Esophagus (tissue), 2 donors: ENCODE data around the gene EXOSC5. TPM values are rescaled to one million over a fixed set of nuclear protein-coding genes. Genes with fewer than 3 reads are reported as not detected.
A peak's percentile ranks its signal among the peaks of the same experiment; 100 is the strongest.

ENCODE experiments used
- H3K27ac ChIP-seq, 2 donors: one replicate each; pipeline ENCODE4 v1.5.1; 2013; ENCODE audit warnings: low read depth in 2 of 2, mild to moderate bottlenecking in 2 of 2, inconsistent platforms in 1 of 2, low read length in 1 of 2, moderate library complexity in 1 of 2
- H3K27me3 ChIP-seq, 2 donors: one replicate each; pipeline ENCODE4 v1.6.1; 2013; ENCODE audit warnings: low read length in 2 of 2, control low read depth in 1 of 2, mild to moderate bottlenecking in 1 of 2; ENCODE audit not compliant: insufficient read depth in 2 of 2, control insufficient read depth in 1 of 2
- H3K36me3 ChIP-seq, 2 donors: one replicate each; pipeline ENCODE4 v1.6.1; 2013; ENCODE audit warnings: low read length in 1 of 2; ENCODE audit not compliant: control insufficient read depth in 2 of 2, insufficient read depth in 2 of 2
- H3K4me1 ChIP-seq, 2 donors: one replicate each; pipeline ENCODE4 v1.6.1; 2013; ENCODE audit warnings: low read length in 1 of 2; ENCODE audit not compliant: control insufficient read depth in 2 of 2, insufficient read depth in 2 of 2
- H3K4me3 ChIP-seq, 2 donors: one replicate each; pipeline ENCODE4 v1.5.1; 2013; ENCODE audit warnings: low read length in 2 of 2, mild to moderate bottlenecking in 2 of 2, low read depth in 1 of 2, moderate library complexity in 1 of 2
- H3K9me3 ChIP-seq, 2 donors: one replicate each; pipeline ENCODE4 v1.6.1; 2013; ENCODE audit warnings: mild to moderate bottlenecking in 2 of 2, low read depth in 1 of 2, low read length in 1 of 2, moderate library complexity in 1 of 2; ENCODE audit not compliant: control insufficient read depth in 2 of 2, insufficient read depth in 1 of 2
- WGBS, 2 donors: extraction: QIAGEN DNeasy Blood & Tissue Kit; methylation state at CpG; one replicate each; pipeline ENCODE4 v1.1.7; 2013; 5-methylcytosine and 5-hydroxymethylcytosine counted together
- polyA plus RNA-seq, 2 donors: library from polyadenylated mRNA; stranded (reverse); fragments of 200-250 nt; gene quantifications; one replicate each; pipeline ENCODE4 v1.2.3, GENCODE V29; 2013
- donor health status: healthy with polysubstance abuse.
- donor health status: Bipolar disorder and iron deficiency.

EXOSC5 gene
- polyA plus RNA-seq, 2 donors: 26.3 to 31.9 TPM

DNA sequence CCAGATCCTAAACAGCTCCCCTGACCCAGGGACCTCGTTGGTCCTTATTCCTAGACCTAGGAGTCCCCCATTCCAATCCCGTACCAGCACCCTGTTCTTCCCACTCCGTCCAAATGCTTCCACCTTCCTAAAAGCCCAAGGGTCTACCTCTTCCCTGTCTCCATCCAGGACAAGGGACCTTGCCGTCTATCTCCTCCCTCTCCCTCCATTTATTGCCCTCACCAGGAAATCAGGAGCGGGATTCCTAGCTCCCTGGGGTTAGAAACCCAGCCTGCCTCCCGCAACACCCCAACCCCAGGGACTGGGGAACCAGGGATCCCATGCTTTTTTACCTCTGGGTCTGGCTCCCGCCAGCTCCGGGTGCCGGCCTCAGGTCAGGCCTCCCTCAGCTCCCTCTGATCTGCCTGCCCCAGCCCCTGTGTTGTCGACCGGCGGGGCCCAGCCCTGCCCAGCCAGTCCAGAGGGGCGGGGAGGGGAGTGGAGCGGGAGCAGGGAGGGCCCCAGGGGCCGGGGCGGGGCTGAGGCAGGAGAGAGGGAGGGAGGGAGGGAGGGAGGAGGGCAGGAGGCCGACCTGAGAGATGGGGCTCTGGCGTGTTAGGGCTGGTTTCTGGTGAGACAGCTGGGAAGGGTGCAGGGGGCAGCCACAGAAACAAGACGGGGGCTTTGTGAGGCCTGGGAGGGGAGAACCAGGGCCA lies 29.9 kb upstream of the EXOSC5 start, which contains the start of gene B3GNT8:
B3GNT8 (minus strand) TSS at position 423 of the 695 bp plus-strand sequence. CDS start 596 bp downstream, outside the sequence.
- Histone ChIP-seq H3K27me3 (no peaks in the 10 kb centered on the region), H3K9me3 (no peaks in the 10 kb centered on the region), H3K27ac (peak within 1 kb of the TSS; percentile 86 to 97), H3K4me3 (peak within 1 kb of the TSS; percentile 65 to 76), H3K4me1 (peaks cover 2 to 24% of the 10 kb centered on the region in 2 donors), H3K36me3 (peaks cover 18 to 50% of the 10 kb centered on the region in 2 donors)
- 10 to 14% methylated on average over 19 of the region's 19 CpGs for WGBS, 2 donors

DNA sequence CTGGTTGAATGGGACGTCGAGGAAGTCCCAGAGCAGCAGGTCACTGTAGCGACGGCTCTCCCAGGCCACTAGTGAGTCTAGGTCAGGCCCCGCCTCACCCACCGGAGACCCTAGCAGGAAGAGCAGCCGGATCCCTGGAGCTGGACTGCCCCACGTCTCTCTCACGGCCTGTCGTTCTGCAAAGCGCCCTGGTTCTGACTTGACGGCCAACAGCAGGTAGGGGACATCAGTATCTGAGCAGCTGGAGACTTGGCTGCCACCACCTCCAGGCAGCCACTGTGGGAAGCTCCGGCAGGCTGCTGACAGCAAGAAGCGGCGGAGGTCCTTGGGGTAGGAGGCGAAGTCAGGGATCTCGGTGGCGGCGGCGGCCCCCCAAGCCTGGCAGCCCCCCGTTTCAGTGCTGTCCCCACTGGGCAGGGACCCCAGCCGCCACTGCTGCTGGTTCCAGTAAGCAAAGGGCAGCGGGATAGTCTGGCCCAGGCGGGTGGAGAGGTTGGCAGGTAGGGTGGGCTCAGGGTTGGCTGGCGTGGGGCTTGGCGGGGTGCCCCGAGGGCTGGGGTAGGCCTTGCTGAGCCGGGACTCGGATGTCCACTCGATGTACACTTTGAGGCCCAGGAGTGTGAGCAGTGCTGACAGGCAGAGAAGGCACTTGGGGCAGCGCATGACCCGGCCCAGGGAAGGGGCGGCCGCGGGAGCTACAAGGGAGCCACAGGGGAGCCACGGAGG lies 29.1 kb upstream of the EXOSC5 start:
- H3K4me3 ChIP-seq: peak overlapping the region; percentile 65 to 76
- H3K9me3 ChIP-seq: peaks cover 0 to 2% of the 10 kb centered on the region in 2 donors
- H3K27me3 ChIP-seq: no peaks in the 10 kb centered on the region
- WGBS, 2 donors: 59 to 69% methylated on average over 36 of the region's 36 CpGs
- H3K27ac ChIP-seq: peak overlapping the region; percentile 86 to 92
- peaks cover 2 to 29% of the 10 kb centered on the region in 2 donors for H3K4me1 ChIP-seq
- peaks cover 11 to 49% of the 10 kb centered on the region in 2 donors for H3K36me3 ChIP-seq

DNA sequence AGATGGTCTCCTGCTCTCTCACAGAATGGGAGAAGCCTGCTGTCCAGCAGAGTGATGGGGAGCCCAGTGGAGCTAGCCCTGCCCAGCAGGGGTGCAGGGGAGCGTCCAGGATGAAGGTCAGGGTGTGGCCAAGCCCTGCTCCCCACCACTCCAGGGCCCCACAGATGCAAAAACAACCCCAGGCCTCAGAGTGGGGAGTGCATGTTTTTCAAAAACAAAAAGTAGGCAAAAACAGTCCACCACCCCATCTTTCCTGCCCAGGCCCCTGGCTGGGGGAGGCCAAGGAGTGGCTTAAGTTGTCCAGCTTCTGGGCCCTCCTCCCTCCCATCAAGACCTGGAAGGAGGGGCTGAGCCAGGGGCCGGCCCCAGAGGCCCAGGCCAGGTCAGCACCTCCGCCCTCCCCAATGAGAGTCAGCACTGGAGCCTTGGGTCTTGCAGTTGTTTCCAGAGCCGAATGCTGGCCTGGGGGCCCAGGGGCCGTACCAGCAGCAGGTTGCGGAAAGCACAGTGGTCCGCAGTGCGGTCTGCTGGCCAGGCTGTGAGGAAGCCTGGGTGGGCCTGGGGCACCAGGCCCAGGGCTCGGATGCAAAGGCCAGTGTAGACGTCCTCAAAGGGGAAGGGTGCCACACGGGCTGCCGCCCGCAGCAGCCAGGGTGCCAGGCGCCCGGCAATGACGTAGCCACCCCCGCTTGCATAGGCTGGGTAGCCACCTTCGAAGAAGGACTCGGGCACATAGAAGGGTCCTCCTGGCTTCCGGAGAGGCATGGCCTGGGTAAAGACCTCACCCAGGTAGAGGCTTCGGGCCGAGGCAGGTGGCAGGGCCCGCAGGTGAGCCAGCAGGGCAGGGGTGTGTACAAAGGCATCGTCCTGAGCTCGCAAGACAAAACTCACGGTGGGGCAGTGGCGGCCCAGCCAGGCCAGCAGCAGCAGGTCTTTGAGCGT lies 28.3 kb upstream of the EXOSC5 start:
- H3K27ac ChIP-seq: peak overlapping the region in 1 of 2 donors; percentile 92
- peaks cover 0 to 2% of the 10 kb centered on the region in 2 donors for H3K9me3 ChIP-seq
- peaks cover 2 to 31% of the 10 kb centered on the region in 2 donors for H3K4me1 ChIP-seq
- H3K4me3 ChIP-seq: peak overlapping the region; percentile 65 to 76
- H3K36me3 ChIP-seq: peaks cover 11 to 51% of the 10 kb centered on the region in 2 donors
- no peaks in the 10 kb centered on the region for H3K27me3 ChIP-seq
- 78 to 89% methylated on average over 28 of the region's 28 CpGs for WGBS, 2 donors

DNA sequence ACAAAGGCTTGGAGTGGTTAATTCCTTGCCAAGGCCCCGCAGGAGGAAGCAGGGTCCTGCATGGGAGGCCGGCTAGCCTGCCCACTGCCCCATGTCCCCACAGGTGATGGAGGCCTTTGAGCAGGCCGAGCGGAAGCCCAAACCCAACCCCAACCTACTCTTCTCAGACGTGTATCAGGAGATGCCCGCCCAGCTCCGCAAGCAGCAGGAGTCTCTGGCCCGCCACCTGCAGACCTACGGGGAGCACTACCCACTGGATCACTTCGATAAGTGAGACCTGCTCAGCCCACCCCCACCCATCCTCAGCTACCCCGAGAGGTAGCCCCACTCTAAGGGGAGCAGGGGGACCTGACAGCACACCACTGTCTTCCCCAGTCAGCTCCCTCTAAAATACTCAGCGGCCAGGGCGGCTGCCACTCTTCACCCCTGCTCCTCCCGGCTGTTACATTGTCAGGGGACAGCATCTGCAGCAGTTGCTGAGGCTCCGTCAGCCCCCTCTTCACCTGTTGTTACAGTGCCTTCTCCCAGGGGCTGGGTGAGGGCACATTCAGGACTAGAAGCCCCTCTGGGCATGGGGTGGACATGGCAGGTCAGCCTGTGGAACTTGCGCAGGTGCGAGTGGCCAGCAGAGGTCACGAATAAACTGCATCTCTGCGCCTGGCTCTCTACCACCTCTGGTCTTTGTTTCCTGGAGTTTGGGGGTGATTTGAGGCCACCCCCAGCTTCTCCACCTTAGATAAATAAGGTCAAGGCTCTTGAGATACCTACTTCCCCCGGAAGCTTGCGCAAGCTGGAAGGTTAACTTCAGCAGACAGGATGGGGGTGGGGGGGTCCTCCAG lies 27.4 kb upstream of the EXOSC5 start:
- Histone ChIP-seq H3K27me3 (no peaks in the 10 kb centered on the region), H3K27ac (no peak overlapping the region), H3K4me1 (peaks cover 2 to 31% of the 10 kb centered on the region in 2 donors), H3K9me3 (peaks cover 0 to 2% of the 10 kb centered on the region in 2 donors), H3K36me3 (peaks cover 16 to 55% of the 10 kb centered on the region in 2 donors), H3K4me3 (peak overlapping the region; percentile 65 to 76)
- WGBS, 2 donors: 79 to 84% methylated on average over 21 of the region's 21 CpGs

DNA sequence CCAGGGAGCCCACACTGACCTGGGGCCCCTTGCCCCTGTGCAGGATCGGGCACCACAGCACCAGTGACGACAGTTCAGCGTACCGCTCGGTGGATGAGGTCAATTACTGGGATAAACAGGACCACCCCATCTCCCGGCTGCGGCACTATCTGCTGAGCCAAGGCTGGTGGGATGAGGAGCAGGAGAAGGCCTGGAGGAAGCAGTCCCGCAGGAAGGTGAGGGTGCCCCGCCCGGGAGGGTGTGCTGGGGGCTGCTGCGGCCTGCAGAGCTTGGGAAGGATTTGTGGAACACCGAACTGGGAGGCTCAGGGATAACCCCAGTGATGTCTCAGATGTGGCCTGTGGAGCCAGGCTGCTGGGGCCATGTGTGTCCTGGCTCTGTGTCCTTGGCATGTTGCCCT lies 25.8 kb upstream of the EXOSC5 start:
- WGBS, 2 donors: 93% methylated on average over 12 of the region's 12 CpGs
- peaks cover 24 to 60% of the 10 kb centered on the region in 2 donors for H3K36me3 ChIP-seq
- H3K27me3 ChIP-seq: no peaks in the 10 kb centered on the region
- H3K27ac ChIP-seq: no peak overlapping the region
- peaks cover 0 to 27% of the 10 kb centered on the region in 2 donors for H3K4me1 ChIP-seq
- peaks cover 0 to 3% of the 10 kb centered on the region in 2 donors for H3K9me3 ChIP-seq
- no peak overlapping the region for H3K4me3 ChIP-seq

DNA sequence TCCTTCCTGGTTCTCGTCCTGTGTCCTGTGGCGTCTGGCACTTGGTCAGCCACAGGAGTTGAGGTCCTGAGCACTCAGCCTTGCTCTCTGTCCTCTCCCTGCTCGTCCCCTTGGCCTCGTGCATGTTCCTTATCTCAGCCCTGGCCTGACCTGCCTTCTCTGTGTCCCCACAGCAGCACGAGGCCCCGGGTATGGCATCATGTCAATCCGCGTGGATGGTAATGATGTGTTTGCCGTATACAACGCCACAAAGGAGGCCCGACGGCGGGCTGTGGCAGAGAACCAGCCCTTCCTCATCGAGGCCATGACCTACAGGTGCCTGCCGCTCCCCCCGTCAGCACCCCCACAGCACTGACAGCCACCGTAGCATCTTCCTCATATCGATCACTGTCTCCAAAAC lies 25.3 kb upstream of the EXOSC5 start:
- Histone ChIP-seq H3K4me1 (peaks cover 0 to 27% of the 10 kb centered on the region in 2 donors), H3K27ac (no peak overlapping the region), H3K36me3 (peaks cover 24 to 60% of the 10 kb centered on the region in 2 donors), H3K4me3 (no peak overlapping the region), H3K9me3 (peaks cover 0 to 3% of the 10 kb centered on the region in 2 donors), H3K27me3 (no peaks in the 10 kb centered on the region)
- WGBS, 2 donors: 83% methylated on average over 18 of the region's 18 CpGs

DNA sequence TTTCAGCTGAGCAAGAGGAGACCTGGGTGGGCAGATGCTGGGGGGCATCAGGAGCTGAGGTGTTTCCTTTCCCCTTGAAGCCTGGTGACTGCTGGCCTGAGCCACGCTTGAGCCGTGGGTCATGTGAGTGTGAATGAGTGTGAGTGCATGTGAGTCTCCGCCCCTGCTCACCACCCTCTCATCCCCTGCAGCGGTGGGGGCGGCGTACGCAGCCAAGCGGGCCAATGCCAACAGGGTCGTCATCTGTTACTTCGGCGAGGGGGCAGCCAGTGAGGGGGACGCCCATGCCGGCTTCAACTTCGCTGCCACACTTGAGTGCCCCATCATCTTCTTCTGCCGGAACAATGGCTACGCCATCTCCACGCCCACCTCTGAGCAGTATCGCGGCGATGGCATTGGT lies 24.8 kb upstream of the EXOSC5 start:
- Histone ChIP-seq H3K36me3 (peaks cover 24 to 63% of the 10 kb centered on the region in 2 donors), H3K9me3 (peaks cover 0 to 3% of the 10 kb centered on the region in 2 donors), H3K27ac (peak overlapping the region in 1 of 2 donors; percentile 36), H3K4me3 (no peak overlapping the region), H3K27me3 (no peaks in the 10 kb centered on the region), H3K4me1 (peaks cover 0 to 27% of the 10 kb centered on the region in 2 donors)
- WGBS, 2 donors: 90 to 94% methylated on average over 20 of the region's 20 CpGs

DNA sequence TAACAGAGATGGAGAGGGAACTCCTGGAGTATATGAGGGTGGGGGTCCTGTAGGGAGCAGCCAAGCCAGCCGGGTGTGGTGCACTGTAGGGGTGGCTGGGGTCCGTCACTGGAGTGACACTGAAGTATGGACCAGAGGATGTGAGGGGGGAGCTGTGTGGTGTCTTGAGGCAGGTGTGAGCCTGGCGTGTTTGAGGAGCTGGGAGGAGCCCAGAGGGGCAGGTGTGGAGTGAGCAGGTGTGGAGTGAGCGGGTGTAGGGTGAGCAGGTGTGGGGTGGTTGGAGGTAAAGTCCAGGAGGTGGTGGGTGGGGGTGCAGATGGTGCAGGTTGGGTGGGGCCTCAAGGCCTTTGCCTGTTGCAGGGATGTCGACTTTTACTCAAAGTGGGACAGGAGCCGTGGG lies 24.2 kb upstream of the EXOSC5 start:
- H3K27me3 ChIP-seq: no peaks in the 10 kb centered on the region
- peaks cover 24 to 62% of the 10 kb centered on the region in 2 donors for H3K36me3 ChIP-seq
- H3K9me3 ChIP-seq: peaks cover 0 to 3% of the 10 kb centered on the region in 2 donors
- 79 to 80% methylated on average over 6 of the region's 6 CpGs for WGBS, 2 donors
- peaks cover 0 to 23% of the 10 kb centered on the region in 2 donors for H3K4me1 ChIP-seq
- no peak overlapping the region for H3K4me3 ChIP-seq
- peak overlapping the region in 1 of 2 donors; percentile 36 for H3K27ac ChIP-seq
